Measurements from ENCODE around the gene ITPK1. TPM values are rescaled to one million over a fixed set of nuclear protein-coding genes. Genes with fewer than 3 reads are reported as not detected.
"Not testable (repeated sequence)": the region's sequence is repeated elsewhere in the genome, so short reads cannot be mapped to it uniquely, and the experiment has no call there.

ITPK1 gene
- total RNA-seq, 2 donors from 2014 or later: 53.8 to 85.0 TPM

GRCh38 chr14:93114713-93115068, 1.0 kb downstream of the ITPK1 start:
- peaks cover 15 to 34% of the 10 kb centered on the region in 2 donors for H3K4me1 ChIP-seq (ENCODE audit: control insufficient read depth in 1 of 2, low read depth in 2 of 2)
- TF ChIP-seq CTCF (IDR thresholded peaks at IDR 0.05): no peak
- ATAC-seq (ENCODE audit: insufficient number of reproducible peaks, low FRiP score, low read depth): no peak

GRCh38 chr14:93114068-93114710, 1.5 kb downstream of the ITPK1 start:
- Histone ChIP-seq H3K27ac (peak overlapping the region; percentile 72 to 79), H3K9me3 (no peaks in the 10 kb centered on the region), H3K36me3 (no peaks in the 10 kb centered on the region), H3K4me3 (peak overlapping the region; percentile 93), H3K4me1 (ENCODE audit: control insufficient read depth in 1 of 2, low read depth in 2 of 2) (peaks cover 15 to 34% of the 10 kb centered on the region in 2 donors), H3K27me3 (replicated peaks; ENCODE audit: insufficient read depth) (no peaks in the 10 kb centered on the region)
- no peak for ATAC-seq (ENCODE audit: insufficient number of reproducible peaks, low FRiP score, low read depth)
- TF ChIP-seq CTCF (IDR thresholded peaks at IDR 0.05): no peak
- DNase-seq (ENCODE audit: low spot score): no peak

More at GRCh38 chr14:93114713-93115068, 1.0 kb downstream of the ITPK1 start:
- no peaks in the 10 kb centered on the region for H3K36me3 ChIP-seq
- no peaks in the 10 kb centered on the region for H3K27me3 ChIP-seq (replicated peaks; ENCODE audit: insufficient read depth)
- no peak for DNase-seq (ENCODE audit: low spot score)
- H3K27ac ChIP-seq: peak overlapping the region; percentile 72 to 79
- H3K9me3 ChIP-seq: no peaks in the 10 kb centered on the region
- peak overlapping the region; percentile 93 for H3K4me3 ChIP-seq

- TF ChIP-seq CTCF (IDR thresholded peaks at IDR 0.05): no peak
- ATAC-seq (ENCODE audit: insufficient number of reproducible peaks, low FRiP score, low read depth) (no peak), DNase-seq (ENCODE audit: low spot score) (no peak)
- Histone ChIP-seq H3K27me3 (replicated peaks; ENCODE audit: insufficient read depth) (no peaks in the 10 kb centered on the region), H3K36me3 (no peaks in the 10 kb centered on the region), H3K4me1 (ENCODE audit: control insufficient read depth in 1 of 2, low read depth in 2 of 2) (peaks cover 15 to 34% of the 10 kb centered on the region in 2 donors), H3K9me3 (no peaks in the 10 kb centered on the region), H3K4me3 (peak overlapping the region; percentile 93), H3K27ac (peak overlapping the region; percentile 49 to 79)
Observed at GRCh38 chr14:93113678-93114067, 2.1 kb downstream of the ITPK1 start.

- H3K4me3 ChIP-seq: peak overlapping the region; percentile 93
- no peaks in the 10 kb centered on the region for H3K9me3 ChIP-seq
- ATAC-seq (ENCODE audit: insufficient number of reproducible peaks, low FRiP score, low read depth) (no peak), DNase-seq (ENCODE audit: low spot score) (peak; percentile 61)
- H3K27ac ChIP-seq: peak overlapping the region; percentile 49 to 79
- H3K27me3 ChIP-seq (replicated peaks; ENCODE audit: insufficient read depth): no peaks in the 10 kb centered on the region
- peak; percentile 86 for TF ChIP-seq CTCF (IDR thresholded peaks at IDR 0.05)
- H3K36me3 ChIP-seq: no peaks in the 10 kb centered on the region
- H3K4me1 ChIP-seq (ENCODE audit: control insufficient read depth in 1 of 2, low read depth in 2 of 2): peaks cover 15 to 34% of the 10 kb centered on the region in 2 donors
Observed at GRCh38 chr14:93112891-93113677, 2.6 kb downstream of the ITPK1 start.

GRCh38 chr14:93111541-93111940, 4.2 kb downstream of the ITPK1 start:
- not testable (repeated sequence) for H3K27ac ChIP-seq; ATAC-seq (ENCODE audit: insufficient number of reproducible peaks, low FRiP score, low read depth)
- peaks cover 15 to 27% of the 10 kb centered on the region in 2 donors for H3K4me1 ChIP-seq (ENCODE audit: control insufficient read depth in 1 of 2, low read depth in 2 of 2)

More at GRCh38 chr14:93111541-93111940, 4.2 kb downstream of the ITPK1 start:
- not testable (repeated sequence) for H3K4me3 ChIP-seq; H3K27me3 ChIP-seq (replicated peaks; ENCODE audit: insufficient read depth); H3K9me3 ChIP-seq; H3K36me3 ChIP-seq; DNase-seq (ENCODE audit: low spot score)
